SHP77 (cell line): ENCODE data around the gene ATXN7L1.
A peak's percentile ranks its signal among the peaks of the same experiment; 100 is the strongest.
"Not testable (repeated sequence)": the region's sequence is repeated elsewhere in the genome, so short reads cannot be mapped to it uniquely, and the experiment has no call there.

Experiments used
- DNase-seq, 2 experiments: peaks; one replicate each; lab custom pipeline; 2025; lab: John Stamatoyannopoulos, UW

Gene ATXN7L1

DNA sequence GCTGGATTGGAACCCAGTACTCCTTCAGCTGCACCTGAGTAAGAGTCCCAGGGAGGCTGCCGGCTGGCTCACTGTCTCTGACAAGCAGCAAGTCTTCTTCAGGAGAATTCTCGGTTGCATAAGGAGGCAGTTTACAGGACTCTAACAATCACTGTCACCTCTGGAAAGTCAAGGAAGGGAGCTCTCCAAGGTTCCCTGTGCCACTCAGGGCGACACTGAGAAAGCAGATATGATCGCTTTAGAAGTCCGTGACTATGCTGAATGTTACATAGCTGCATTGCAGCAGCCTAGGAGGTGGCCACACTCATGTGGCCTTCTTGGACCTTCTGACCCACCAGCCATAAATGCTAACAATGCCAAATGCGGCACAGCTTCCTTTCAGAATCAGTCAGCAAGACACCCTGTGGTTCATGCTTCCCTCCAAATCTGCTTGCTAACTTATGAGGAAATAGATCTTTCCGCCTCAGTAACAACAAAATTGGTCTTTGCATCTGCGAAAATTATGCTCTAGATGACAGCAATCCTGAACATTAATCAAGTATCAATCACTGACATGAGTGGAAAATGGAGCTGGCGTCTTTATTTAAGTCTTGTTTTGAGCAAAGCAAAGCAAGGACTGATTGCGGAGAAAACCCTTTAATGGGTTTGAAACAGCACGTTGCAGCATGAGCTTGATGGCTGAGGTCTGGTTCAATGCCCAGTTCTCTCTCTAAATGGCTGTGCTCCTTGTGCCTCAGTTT lies 132.9 kb downstream of the ATXN7L1 start:
- no peak for DNase-seq

DNA sequence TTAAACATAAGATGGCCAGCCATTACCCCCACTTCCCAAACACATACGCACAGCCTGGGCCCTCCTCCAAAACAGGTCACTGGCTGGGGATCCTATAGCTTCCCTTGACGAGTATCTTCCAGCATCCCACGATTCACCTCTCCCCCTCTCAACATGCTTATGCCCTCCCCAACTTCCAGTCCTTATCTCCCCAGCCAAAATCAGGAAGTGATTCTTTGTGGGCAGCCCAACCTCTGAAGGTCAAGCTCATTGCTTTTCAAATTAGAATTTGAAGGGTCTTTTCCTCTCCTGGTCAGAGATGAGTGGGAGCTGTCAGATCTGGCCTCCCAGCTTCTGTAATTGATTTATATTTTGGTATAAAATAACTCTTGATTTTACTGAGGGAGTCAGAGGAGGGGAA lies 133.6 kb downstream of the ATXN7L1 start:
- no peak for DNase-seq

DNA sequence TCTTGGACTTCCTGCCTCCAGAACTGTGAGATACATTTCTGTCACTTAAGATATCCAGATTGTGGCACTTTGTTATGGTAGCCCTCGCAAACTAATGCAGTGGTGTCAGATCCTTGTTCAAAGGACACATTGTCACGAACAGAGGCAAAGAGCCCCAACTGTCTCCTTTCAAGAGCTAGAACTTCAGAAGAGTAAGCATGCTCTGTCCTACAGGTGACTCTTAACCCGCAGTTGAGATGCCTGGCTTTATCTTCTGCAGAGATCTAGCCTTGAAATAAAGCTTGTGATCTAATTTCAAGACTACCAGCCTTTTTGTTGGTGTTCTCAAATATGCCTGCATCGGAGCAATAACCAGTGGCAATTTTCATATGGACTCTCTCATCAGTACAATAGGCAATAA lies 134.4 kb downstream of the ATXN7L1 start:
- DNase-seq = no peak

DNA sequence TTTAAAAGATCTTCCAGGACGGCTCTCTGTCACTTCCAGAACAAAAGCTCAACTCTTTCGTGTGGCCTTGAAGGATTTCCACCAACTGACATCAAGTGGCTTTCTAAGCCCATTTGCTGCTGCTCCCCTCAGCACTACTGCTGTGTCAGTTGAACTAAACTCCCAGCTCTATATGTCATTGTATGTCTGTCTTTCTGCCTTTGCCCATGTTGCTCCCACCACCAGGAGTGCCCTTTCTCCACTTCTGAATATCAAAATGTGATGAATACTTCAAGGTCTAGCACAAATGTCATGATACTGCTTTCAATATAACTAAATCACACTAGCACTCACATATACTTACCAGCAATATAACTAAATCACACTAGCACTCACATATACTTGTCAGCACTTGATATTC lies 138.3 kb downstream of the ATXN7L1 start:
- no peak for DNase-seq

DNA sequence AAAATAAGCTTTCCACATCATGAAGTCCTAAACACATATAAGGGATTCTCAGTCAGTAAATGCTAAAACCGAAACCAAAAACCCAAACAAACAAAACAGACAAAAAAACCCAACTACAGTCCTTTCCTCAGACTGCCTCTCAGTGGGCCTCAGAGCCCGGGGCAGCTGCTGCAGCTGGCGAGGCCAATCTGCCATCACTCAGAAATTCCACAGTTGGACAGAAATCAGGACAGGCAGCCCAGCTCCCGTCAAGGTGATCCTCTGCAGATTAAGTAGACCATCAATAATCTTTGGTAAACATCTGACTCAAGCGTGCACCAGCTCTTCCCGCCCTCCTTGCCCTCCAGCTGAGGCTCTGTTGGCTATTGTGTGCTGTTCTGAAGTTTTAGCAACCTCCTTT lies 142.2 kb downstream of the ATXN7L1 start:
- DNase-seq = no peak

DNA sequence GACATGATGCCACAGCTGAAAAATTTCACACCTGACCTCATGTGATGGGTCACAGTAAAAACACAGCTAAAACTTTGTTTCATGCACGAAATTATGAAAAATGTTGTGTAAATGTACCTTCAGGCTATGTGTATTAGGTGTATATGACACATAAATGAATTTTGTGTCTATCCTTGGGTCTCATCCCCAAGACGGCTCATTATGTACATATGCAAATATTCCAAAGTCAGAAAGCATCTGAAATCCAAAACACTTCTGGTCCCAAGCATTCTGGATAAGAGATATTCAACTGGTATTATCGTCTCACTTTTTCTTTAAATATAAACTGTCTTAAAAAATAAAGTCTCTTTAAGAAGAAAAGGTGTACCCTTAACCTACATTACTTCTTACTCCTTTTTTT lies 145.4 kb downstream of the ATXN7L1 start:
- DNase-seq = no peak

DNA sequence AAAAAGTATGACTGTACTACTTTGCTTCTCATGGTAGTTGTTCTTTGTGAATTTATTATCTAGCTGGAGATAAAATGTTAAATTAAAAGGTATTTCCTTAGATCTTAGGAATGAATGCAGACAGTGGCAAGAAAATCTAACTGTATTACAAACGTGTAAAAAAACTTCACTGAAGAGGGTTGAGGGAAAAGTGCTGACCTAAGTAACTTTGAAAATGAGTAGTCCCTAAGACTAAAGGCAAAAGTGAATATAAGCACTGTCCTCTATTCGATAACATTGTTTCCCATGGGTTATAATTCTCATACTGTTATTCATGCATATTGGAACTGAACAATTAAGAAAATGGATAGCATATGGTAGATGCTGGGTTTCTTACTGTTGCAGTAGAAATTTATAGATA lies 148.4 kb downstream of the ATXN7L1 start:
- no peak for DNase-seq

DNA sequence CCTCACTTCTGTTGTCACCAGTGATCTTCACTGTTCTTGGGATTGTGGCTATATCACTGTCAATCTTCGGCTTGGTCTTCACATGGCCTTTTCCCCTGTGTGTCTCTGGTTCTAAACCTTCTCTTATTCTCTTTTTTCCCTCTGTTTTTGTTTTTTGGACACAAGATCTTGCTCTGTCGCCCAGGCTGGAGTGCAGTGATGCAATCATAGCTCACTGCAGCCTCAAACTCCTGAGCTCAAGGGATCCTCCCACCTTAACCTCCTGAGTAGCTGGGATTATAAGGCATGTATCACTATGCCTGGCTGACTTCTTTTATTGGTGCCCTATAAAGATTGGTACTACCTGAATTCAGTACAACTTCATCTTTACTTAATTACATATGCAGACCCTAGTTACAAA lies 151.7 kb downstream of the ATXN7L1 start:
- DNase-seq = no peak

DNA sequence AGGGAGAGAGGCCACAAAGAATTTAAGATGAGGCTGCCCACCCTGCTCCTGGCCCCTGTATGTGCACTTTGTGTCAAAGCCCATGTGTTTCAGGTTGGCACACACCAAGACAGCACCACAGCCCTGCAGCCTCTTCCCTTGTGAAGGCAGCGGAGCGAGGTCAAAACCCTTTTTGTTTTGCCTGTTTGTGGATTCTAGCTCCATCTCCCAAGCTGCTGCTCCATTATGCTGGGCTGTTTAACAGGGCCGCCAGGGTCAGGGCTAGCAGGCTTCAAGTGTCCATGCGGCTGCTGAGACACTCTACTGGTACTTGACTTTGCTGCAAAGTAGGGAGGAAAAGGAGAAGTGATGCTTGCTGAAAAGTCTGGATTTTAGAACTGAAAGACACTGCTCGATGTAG lies 152.8 kb downstream of the ATXN7L1 start:
- peak in 1 of 2 experiments; percentile 32 for DNase-seq

DNA sequence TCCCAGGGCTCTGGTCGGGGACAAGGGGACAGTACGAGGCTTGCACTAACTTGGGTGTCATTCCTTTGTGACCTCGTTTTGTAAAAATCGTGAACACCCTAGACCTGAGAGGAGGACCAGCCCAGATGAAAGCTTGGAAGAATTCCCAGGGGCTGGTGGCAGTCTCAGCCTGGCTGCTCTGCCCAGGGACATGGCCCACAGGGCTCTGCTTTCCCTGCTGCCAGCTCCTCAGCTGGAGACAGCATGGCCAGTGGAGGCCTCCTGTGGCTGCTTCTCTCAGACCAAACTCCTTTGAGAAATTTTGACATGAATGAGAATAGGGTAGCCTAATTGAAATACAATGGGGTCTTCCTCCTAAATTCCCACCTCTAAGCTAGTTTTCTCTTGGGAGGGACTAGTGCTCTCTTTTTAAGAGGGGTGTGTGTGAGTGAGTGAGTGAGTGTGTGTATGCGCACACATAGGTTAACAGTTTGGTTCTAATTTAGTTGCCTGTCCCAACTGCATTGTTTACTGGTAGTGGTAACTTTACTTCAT lies 154.8 kb downstream of the ATXN7L1 start:
- DNase-seq = no peak

DNA sequence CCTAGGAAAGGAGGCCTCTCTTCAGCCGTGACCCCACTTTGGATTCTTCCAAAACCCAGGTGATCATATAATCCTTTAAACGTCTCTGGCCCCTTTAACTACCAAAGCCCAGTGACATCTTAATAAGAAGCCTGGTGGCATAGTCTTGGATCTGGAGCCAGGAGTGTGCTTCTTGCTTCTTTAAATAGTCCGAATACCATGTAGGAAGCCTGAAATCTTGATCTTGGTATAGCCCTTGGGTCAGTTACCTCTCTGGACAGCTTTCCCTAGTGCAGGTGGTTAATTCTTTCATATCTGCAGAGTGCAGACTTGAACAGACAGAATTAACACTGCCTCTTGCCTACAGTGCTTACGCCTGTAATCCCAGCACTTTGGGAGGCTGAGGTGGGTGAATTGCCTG lies 156.5 kb downstream of the ATXN7L1 start:
- DNase-seq = no peak

DNA sequence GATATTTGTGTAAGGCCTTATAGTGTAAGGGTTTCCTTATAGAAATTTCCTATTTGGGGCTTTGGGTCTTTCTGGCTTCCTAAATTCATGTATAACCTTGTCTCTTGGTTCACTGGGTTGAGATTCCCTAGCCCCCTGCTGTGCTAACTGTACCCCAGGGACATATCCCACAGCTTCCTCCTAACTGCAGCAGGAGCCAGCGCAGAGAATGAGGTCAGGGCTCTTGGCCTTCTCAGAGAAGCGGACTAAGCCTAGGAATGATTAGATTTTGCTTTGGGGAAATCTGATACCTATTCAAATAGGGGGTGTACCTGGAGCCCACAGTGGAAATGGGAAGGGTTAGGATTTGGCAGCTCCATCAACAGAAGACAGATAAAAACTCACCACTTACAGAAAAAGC lies 157.0 kb downstream of the ATXN7L1 start:
- DNase-seq = no peak

DNA sequence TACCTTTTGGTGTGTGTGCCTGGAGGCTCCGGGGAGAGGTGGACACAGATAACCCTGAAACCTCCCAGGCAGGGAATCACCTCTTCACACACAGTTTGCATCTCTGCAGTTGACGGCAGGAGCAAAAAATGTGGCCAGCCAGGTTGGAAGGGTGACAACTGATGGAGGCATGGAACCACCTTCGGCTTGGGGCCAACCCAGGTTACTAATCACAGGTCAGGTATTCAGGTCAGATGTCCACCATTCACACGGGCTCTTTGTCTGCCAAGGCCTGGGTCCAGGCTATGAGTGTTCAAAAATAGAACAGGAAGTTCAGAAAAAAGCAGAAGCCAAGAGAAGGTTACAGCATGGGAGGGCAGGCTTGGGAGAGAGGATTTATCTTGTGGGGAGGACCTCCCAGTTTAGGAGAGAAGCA lies 157.9 kb downstream of the ATXN7L1 start:
- no peak for DNase-seq

DNA sequence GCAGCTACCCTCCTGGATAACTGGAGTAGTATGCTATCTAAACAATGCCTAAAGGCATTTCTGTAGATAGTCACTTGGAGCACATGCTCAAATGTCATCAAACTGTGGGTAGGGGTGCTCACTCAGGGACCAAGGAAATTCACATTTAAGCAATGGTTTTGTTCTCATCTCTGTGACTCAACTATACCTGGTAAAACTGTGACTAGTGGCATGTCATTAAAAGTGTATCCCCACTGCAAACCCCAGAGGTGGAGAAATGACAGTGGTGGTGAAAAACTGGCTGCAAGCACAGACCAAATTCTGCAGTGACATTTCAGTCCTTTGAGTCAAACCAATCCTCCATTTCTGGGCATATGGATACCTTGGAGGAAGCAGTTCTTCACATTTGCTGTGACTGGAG lies 160.9 kb downstream of the ATXN7L1 start:
- no peak for DNase-seq

DNA sequence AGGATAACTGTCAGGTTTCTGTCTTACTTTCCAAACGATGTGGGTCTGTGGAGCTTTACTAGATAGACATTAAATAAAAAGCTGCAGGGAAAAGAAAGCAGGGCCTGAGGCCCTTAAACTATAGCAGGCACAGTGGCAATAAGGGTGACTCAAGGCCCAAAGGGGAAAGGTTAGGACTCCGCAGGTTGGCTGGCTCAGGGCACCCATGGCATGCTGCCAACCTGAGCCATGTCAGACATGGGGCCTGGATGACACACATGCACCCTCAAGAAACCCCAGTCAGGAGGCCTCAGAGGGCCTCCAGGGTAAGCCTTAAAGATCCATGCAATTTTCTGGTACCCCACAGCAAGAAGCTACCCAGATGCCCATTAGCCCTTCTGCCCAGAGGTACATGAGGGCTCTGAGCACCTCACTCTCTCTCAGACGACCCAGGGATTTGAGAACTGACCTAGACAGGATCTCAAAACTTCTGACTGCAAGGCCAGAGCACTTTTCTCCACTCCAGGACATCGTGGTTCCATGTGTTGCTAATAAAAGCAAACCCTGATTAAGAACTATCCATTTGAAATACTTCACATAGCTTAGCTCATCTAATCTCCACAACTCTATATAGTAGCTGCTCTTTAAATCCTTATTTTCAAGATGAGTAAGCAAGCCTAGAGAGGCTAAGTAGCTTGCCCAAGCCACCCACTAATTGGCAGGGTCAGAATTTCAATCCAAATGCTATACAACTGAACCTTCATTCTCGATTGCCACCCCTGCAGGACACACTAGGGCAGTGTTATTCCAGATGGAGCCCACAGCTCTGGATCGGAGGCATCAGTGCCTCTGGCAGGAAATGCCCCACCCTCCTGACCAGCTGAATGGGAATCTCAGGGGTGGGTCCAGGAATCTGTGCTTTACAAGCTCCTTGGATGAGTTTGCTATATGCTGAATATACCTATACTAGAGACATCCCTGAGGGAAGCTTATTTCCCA lies 162.6 kb downstream of the ATXN7L1 start:
- no peak for DNase-seq

DNA sequence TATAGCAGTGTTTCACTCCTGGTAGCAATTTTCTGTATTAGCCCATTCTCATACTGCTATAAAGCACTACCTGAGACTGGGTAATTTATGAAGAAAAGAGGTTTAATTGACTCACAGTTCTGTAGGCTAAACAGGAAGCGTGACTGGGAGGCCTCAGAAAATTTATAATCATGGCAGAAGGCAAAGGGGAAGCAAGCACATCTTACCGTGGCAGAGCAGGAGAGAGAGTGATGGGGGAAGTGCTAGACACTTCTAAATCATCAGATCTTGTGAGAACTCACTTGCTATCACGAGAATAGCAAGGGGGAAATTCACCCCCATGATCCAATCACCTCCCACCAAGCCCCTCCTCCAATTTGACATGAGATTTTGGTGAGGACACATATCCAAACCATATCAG lies 163.5 kb downstream of the ATXN7L1 start:
- no peak for DNase-seq

DNA sequence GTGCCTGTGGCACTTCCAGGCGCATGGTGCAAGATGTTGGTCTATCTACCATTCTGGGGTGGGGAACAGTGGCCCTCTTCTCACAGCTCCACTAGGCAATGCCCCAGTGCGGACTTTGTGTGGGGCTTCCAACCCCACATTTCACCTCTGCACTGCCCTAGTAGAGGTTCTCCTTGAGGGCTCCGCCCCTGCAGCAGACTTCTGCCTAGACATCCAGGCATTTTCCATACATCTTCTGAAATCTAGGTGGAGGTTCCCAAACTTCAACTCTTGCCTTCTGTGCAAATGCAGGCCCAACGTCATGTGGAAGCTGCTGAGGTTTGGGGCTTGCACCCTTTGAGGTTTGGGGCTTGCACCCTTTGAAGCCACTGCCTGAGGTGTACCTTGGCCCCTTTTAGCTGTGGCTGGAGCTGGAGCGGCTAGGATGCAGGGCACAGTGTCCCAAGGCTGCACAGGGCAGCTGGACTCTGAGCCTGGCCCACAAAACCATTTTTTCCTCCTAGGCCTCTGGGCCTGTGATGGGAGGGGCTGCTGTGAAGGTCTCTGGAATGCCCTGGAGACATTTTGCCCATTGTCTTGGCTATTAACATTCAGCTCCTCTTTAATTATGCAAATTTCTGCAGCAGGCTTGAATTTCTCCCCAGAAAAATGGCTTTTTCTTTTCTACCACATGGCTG lies 164.5 kb downstream of the ATXN7L1 start:
- DNase-seq = no peak

DNA sequence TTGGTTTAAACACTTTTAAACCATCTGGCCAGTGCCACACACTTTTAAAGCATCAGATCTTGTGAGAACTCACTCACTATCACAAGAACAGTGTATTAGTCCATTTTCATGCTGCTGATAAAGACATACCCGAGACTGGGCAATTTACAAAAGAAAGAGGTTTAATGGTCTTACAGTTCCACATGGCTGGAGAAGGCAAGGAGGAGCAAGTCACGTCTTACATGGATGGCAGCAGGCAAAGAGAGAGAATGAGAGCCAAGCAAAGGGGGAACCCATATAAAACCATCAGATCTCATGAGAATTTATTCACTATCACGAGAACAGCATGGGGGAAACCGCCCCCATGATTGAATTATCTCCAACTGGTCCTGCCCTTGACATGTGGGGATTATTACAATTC lies 165.7 kb downstream of the ATXN7L1 start:
- not testable (repeated sequence) for DNase-seq

DNA sequence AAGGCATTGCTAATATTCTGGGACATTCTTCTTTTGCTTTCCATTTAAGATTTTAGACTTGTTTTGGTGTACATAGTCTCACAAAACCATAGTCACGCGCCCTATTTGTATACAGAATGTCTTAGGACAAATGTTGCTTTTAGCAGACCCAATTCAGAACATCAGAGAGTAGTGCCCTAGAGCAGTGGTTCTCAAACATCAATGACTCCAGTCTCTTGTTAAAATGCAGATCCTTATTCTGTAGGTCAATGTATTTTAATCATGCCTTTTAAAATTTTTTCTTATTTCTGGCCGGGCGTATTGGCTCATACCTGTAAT lies 167.7 kb downstream of the ATXN7L1 start:
- no peak for DNase-seq

DNA sequence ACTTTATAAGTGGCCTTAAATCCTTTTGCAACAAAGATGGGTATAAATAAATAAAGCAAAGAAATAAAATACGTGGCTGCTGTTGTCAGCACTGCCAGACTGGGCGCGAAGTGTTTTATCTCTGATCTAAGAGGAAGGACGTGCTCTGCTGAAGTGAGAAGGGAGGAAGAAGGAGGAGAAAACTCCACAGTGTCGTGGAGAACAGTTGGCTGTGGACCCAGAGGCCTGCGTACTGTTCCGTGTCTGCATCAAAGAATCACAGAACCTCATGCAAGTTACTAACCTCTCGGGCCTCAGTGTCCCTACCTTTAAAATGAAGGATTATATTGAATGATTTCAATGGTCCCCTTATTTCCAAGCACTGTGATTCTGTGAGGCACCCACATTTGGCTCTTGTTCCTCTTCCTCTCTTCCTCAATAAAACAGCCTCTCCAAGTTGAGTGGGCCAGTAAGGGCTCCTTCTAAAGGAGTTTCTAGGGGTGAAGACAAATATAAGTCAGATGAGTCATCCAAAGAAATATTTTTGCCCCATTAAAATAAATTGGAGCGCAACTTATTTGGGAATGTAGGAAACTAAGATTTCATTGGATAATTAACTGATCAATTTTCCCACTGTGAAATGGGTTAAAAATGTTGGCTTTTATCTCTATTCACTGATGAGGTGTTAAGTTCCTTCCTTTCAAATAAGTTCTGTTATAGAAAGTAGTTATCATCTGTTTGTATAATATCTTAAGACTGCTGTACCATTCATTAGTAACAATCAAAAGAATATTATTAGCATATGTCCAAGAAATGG lies 168.2 kb downstream of the ATXN7L1 start:
- DNase-seq = no peak

DNA sequence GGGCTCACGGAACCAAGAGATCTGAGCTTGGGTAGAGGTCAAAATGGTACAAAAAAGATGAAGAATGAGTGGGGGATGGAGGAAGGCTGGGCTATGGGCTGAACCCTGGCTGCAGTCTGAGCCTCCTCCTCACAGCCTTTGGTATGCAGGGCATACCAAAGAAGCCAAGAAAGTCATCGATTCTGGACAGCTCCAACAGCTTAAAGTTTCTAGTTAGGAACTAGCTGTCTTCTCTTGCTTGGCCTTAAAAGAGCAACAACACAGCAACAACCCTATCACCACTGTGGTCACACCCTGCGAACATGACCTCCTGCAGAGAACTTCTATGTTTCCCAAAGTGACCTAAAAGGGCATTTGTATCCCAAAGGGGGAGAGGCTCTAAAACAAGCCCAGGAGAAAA lies 169.0 kb downstream of the ATXN7L1 start:
- no peak for DNase-seq

DNA sequence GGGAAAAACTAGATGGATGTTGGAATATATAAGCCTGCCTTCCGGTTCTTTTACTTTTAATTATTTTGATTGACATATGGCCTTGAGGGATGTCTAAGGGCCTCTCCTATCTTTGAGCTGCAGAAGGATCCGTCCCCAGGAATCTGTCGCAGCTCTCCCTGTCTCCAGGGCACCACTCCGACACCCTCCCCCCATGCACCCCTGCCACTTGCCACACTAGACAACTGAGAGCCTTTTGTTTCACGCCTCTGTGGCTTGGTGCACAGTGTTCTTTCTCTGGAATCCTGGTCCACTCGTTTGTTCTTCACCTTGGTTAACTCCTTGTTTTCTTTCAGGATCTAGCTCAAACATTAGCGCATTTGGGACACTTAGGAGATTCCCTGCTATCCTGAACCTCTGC lies 171.0 kb downstream of the ATXN7L1 start:
- DNase-seq = no peak
